Stimulated activated CD8-positive, alpha-beta memory T cell treated with anti-CD3 and anti-CD28 coated beads, Interleukin-4, amount 100 ng/mL, for 4 hours (primary cell): ENCODE results near the gene EID1.

ENCODE experiments used
- DNase-seq, 2 donors: peaks; one replicate each; pipeline ENCODE4 v3.0.0-alpha.2; 2020; ENCODE audit warnings: low read depth in 2 of 2, low spot score in 1 of 2

The EID1 gene

DNA sequence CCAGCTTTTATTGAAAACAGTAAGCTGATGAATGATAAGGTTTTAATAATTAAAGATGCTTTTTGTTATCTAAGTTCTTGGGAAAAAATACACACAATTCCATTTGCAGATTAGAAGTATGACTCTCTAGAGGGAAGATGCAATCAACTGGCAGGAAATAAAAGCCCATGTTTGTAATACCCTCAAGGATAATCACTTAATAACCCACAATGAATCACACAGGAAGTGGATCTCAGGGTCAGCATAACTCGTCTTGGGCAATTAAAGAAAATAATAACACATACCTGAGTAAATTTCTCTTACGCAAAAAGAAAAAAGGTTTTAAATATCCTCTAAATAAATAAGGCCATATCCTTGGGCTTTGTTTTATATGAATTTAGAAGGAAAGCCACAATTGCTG lies 9.4 kb upstream of the EID1 start:
- no peak for DNase-seq

DNA sequence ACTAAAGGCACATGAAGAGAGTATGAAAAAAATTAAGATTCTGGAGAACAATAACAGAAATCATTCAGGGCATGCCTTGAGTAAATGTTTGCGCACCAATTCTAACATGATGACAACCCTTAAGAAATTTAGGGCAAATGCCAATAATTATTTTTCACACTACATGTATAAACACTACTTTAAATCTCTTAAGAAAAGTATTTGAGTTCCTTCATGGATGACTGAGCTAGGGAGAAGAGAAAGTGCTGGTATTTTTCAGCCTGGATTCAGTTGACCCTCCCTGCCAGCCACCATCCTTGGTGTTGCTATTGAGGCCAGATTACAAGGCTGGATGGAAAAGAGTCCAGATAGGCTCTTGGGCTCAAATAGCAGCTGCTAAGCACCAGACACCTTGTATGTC lies 8.0 kb upstream of the EID1 start:
- no peak for DNase-seq

DNA sequence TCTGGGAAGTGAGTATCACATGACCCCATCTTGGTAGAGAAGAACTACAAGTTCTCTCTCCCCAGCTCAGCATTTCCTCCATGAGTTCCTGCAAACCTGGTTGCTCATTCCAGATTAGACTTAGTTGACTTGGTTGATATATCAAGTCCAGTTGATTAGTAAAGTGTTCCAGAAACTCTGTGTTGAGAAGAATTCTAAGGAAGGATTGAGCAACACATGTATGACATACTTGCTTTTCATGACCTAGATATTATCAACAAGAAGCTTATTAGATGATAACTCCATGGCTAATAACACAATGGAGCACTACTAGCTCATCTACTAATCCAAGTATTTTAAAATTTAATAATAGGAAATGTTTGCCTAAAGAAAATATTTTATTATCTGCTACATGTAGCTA lies 6.4 kb upstream of the EID1 start:
- DNase-seq = no peak

GRCh38 chr15:48872632-48873031 lies 5.3 kb upstream of the EID1 start:
- no peak for DNase-seq

- no peak for DNase-seq
Measured at GRCh38 chr15:48875241-48875960, 2.5 kb upstream of the EID1 start.

- no peak for DNase-seq
Measured at GRCh38 chr15:48876057-48876456, 1.9 kb upstream of the EID1 start.

GRCh38 chr15:48880070-48880634 lies 2.2 kb downstream of the EID1 start:
- DNase-seq = no peak

DNA sequence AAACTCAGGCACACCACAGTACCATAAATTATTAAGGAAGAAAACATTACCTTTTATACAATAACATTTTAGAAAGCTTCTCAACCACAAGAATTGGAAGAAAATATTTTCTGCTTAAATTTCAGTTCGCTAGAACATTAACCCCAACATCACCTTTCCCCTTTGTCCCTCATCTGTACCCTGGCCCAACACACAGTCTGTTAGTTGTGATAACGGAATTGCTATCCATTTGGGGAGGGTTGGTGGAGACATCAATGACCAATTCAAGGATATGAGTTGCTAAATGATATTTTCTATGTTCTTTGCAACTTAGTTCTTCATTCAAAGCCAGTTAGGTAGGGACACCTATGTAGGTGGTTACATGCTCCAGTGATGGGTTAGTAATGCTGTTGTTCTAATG lies 5.8 kb downstream of the EID1 start:
- no peak for DNase-seq

DNA sequence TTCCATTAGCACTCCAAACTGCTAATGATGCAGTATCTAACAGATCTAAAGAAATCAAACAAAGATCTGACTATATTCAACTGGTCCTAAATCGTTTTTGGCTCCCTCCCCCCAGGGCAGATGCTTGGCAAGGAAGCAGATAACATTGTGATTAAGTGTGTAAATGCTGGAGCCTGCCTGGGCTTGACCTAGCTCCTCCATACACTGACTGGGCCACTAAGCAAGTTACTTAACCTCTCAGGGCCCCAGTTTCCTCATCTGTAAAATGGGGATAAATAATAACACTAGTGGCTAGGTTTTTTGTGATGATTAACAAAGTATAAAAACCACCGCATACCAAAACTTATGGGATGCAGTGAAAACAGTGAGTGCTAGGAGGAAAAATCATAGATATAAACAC lies 9.2 kb downstream of the EID1 start:
- no peak for DNase-seq

DNA sequence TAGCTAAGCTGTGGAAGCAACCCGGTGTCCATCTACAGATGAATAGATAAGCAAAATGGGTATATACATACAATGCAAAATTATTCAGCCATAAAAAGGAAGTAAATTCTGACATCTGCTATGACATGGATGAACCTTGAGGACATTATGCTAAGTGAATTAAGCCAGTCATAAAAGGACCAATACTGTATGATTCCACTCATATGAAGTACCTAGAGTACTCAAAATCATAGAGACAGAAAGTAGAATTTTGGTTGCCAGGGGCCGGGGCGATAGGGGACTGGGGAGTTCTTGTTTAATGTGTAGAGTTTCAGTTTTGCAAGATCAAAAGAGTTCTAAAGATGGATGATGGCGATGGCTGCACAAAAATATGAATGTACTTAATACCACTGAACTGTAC lies 10.3 kb downstream of the EID1 start:
- no peak for DNase-seq

GRCh38 chr15:48888836-48889235 lies 10.9 kb downstream of the EID1 start:
- no peak for DNase-seq

DNA sequence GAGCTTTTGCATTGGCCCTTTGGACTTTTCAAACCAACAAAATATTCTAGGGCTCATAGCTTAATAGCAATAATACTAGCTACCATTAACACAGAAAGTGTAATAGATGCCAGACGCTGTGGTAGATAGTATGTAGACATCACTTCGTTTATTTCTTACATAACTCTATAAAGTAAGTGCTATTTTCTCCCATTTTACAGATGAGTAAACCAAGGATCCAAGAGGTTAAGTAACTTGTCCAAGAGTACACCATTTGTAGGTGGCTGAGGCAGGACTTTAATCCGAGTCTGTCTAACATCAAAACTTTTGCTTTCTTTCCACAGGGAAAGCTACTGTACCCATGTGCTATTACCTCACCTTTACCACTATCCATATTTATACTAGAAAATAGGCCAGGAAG lies 12.0 kb downstream of the EID1 start:
- no peak for DNase-seq

DNA sequence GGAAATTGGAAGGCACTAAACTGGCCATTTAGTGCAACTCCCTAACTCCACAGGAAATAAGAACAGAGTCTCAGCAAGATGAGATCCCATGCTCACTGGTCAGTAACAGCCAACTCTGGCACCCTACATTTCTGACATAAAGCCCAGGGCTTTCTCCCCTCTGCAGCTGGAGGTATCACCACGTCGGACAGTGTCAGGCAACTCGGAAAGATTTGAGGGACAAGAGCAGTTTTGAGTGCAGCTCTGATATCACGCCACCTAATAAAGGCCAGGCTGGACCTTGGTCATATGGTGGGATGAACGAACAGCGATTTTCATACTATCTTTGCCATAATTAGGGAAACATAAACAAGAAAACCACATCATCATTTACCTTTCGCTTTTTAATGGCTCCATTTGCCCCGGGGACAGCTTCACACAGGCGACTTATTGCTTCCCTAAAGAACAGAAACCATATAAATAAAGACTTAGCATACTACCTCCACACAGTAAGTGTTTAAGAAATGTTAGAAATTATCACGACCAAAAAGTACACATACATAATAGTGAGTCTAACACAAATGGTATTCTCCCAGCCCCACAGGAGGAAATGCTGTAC lies 12.5 kb downstream of the EID1 start:
- no peak for DNase-seq

- no peak for DNase-seq
Measured at GRCh38 chr15:48891232-48891765, 13.4 kb downstream of the EID1 start.

GRCh38 chr15:48893311-48893710 lies 15.4 kb downstream of the EID1 start:
- no peak for DNase-seq

- no peak for DNase-seq
Measured at GRCh38 chr15:48896869-48897814, 19.2 kb downstream of the EID1 start.

DNA sequence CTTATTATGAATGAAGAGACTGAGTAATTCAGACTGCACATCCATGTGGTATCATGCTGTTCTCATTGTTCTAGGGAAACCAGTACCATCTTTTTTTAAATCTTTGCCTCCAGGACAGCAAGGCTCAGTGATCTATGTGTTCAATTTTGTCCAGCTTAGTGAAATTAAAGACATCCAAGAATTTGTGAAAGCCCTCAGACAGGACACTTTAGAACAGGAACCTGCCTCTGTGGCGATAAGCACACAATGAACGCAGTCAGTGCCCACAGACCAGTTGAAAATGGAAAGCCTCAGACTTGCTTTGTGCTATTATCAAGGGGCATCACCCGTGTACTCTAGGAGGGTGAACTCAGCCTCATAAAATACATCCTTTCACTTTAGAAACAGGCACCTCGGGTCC lies 20.1 kb downstream of the EID1 start:
- DNase-seq = no peak

- DNase-seq = no peak
Measured at GRCh38 chr15:48898446-48898845, 20.5 kb downstream of the EID1 start.

DNA sequence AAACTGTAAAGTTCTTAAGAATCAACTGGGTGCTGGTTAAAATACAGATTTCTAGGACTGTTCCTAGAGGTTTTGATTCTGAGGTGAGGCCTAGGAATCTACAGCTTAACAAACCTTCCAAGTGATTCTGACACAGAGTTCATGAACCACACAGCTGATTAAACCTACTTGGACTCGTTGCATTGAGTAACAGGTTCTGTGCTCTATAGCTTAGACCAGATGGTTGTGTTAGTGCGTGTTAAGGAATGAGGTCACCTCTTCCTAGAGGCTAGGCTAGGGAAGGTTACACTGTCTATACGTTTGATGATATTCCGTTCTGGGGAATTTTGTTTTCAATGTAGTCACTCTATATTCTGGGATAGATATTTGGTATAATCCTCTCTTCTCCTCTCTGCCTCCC lies 21.9 kb downstream of the EID1 start:
- no peak for DNase-seq

DNA sequence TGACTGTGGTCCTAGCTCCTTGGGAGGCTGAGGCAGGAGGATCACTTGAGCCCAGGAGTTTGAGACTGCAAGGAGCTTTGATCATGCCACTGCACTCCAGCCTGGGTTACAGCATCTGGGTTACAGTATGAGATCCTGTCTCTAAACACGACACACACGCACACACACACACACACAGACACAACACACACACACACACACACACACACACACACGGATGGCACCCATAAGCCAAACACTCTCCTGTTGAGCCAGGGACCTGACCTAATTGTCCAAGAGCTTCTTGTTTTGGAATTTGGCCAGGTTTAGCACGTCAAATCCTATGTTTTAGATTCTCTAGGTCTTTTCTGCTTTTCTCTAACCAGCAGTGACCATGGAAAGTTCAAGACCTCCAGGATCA lies 26.8 kb downstream of the EID1 start:
- no peak for DNase-seq

GRCh38 chr15:48905216-48905615 lies 27.3 kb downstream of the EID1 start:
- no peak for DNase-seq

DNA sequence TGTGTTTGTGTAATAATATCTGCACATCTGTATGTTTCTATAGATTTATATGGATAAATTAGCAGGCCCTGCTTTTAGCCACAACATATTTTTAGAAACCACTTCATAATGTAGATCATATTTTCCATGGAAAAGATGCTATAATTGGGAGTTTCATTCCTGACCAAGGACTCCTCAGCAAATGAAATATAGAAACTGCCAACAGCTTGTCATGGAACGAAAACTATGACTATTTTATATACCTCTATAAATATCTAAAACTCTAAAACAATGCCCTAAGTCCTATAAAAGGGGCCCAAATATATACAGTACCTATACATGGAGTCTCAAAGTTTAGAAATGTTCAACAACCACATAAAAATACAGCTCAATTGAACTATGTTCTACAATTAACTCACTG lies 27.9 kb downstream of the EID1 start:
- no peak for DNase-seq
